Activated CD4-positive, alpha-beta T cell treated with anti-CD3 and anti-CD28 coated beads, Interleukin-2, amount 10 ng/mL, durations not matched to agents 7 days and 5 days (primary cell): ENCODE measurements around the gene CRIP3. TPM values are rescaled to one million over a fixed set of nuclear protein-coding genes. Genes with fewer than 3 reads are reported as not detected.
"Not testable (repeated sequence)": the region's sequence is repeated elsewhere in the genome, so short reads cannot be mapped to it uniquely, and the experiment has no call there.

Source experiments
- CTCF ChIA-PET: fragments of 350-600 bp; sonication (Branson Sonifier 250); formaldehyde crosslinking; loops from one replicate; lab custom pipeline; 2021; ENCODE audit warnings: antibody characterized with exemption; lab: Charles Lee
- POLR2A ChIA-PET: fragments of 350-600 bp; sonication (Branson Sonifier 250); formaldehyde crosslinking; loops from one replicate; lab custom pipeline; 2021; ENCODE audit warnings: antibody characterized with exemption; lab: Charles Lee
- DNase-seq: peaks from one replicate; pipeline ENCODE4 v3.0.0-alpha.2; 2020
- H3K27ac Mint-ChIP-seq: one replicate; pipeline ENCODE4 v1.8.0; 2021; ENCODE audit warnings: mild to moderate bottlenecking, moderate library complexity, mixed read lengths
- H3K27me3 Mint-ChIP-seq: one replicate; pipeline ENCODE4 v1.8.0; 2021; ENCODE audit warnings: mixed read lengths
- H3K36me3 Mint-ChIP-seq: one replicate; pipeline ENCODE4 v1.8.0; 2021; ENCODE audit warnings: low read depth, mixed read lengths
- H3K4me1 Mint-ChIP-seq: one replicate; pipeline ENCODE4 v1.8.0; 2021; ENCODE audit warnings: mixed read lengths
- H3K4me3 Mint-ChIP-seq: one replicate; pipeline ENCODE4 v1.8.0; 2021; ENCODE audit warnings: mild to moderate bottlenecking, moderate library complexity, mixed read lengths
- H3K9me3 Mint-ChIP-seq: one replicate; pipeline ENCODE4 v1.8.0; 2021; ENCODE audit warnings: mixed read lengths
- total RNA-seq, 2 experiments: library from RNA; stranded (reverse); gene quantifications; one replicate each; pipeline ENCODE4 v1.2.3, GENCODE V29; 2021

The CRIP3 gene
- total RNA-seq: under 1 TPM in 1 of 2 experiments, not detected in 1; 0.67 TPM

- DNase-seq: peak; percentile 53
- peaks cover 10% of the 10 kb centered on the region for H3K4me1 Mint-ChIP-seq
- H3K9me3 Mint-ChIP-seq: no peaks in the 10 kb centered on the region
- peak within 1 kb of the TSS; percentile 69 for H3K4me3 Mint-ChIP-seq
- no peak within 1 kb of the TSS for H3K27ac Mint-ChIP-seq
- ChIA-PET CTCF (interaction anchor here (0.5 to 3.3 kb wide), 17 partner anchors 9 to 1121 kb away, joined by 3 to 16 read pairs (median 4); partner anchors contain the start of gene SLC22A7), POLR2A (interaction anchor here (0.6 to 0.8 kb wide), 2 partner anchors 89 to 149 kb away, joined by 4 to 7 read pairs; no protein-coding TSS in a partner anchor)
- H3K36me3 Mint-ChIP-seq: no peaks in the 10 kb centered on the region
- peaks cover 7% of the 10 kb centered on the region for H3K27me3 Mint-ChIP-seq
These were observed at the start of gene CRIP3 for GRCh38 chr6:43308101-43308989. TSS of gene CRIP3 (minus strand) at chr6:43308826. CDS start at chr6:43308792, 34 bp downstream.

- no peak for DNase-seq
- no peaks in the 10 kb centered on the region for H3K27me3 Mint-ChIP-seq
- H3K36me3 Mint-ChIP-seq: peaks cover 45% of the 10 kb centered on the region
- POLR2A ChIA-PET: no interaction called here
- no peak overlapping the region for H3K27ac Mint-ChIP-seq
- CTCF ChIA-PET: interaction anchor here (0.9 to 2.1 kb wide), 4 partner anchors 9 to 28 kb away, joined by 3 to 6 read pairs (median 4); no protein-coding TSS in a partner anchor
- H3K9me3 Mint-ChIP-seq: no peaks in the 10 kb centered on the region
- H3K4me1 Mint-ChIP-seq: no peaks in the 10 kb centered on the region
- H3K4me3 Mint-ChIP-seq: no peak overlapping the region
These were observed 47.4 kb upstream of the CRIP3 start for GRCh38 chr6:43355862-43356590.

- DNase-seq, H3K4me3 Mint-ChIP-seq, H3K4me1 Mint-ChIP-seq, H3K27ac Mint-ChIP-seq, POLR2A ChIA-PET, H3K9me3 Mint-ChIP-seq, H3K27me3 Mint-ChIP-seq: not testable (repeated sequence)
- CTCF ChIA-PET: interaction anchor here (0.6 kb wide), 1 partner anchor 16 kb away, joined by 5 read pairs; no protein-coding TSS in a partner anchor
- H3K36me3 Mint-ChIP-seq: peaks cover 32% of the 10 kb centered on the region
These were observed 43.3 kb upstream of the CRIP3 start for GRCh38 chr6:43351951-43352350.

- H3K4me3 Mint-ChIP-seq: no peak overlapping the region
These were observed 38.8 kb upstream of the CRIP3 start for GRCh38 chr6:43347444-43347843.

GRCh38 chr6:43347021-43347420 is 38.4 kb upstream of the CRIP3 start:
- H3K36me3 Mint-ChIP-seq: peaks cover 21% of the 10 kb centered on the region
- ChIA-PET POLR2A (no interaction called here), CTCF (no interaction called here)
- H3K4me3 Mint-ChIP-seq: no peak overlapping the region
- no peaks in the 10 kb centered on the region for H3K9me3 Mint-ChIP-seq
- H3K4me1 Mint-ChIP-seq: no peaks in the 10 kb centered on the region
- no peak overlapping the region for H3K27ac Mint-ChIP-seq
- H3K27me3 Mint-ChIP-seq: no peaks in the 10 kb centered on the region
- DNase-seq: no peak

More at GRCh38 chr6:43347444-43347843, 38.8 kb upstream of the CRIP3 start:
- Mint-ChIP-seq H3K9me3 (no peaks in the 10 kb centered on the region), H3K4me1 (no peaks in the 10 kb centered on the region), H3K36me3 (peaks cover 20% of the 10 kb centered on the region), H3K27ac (no peak overlapping the region), H3K27me3 (no peaks in the 10 kb centered on the region)
- CTCF ChIA-PET: no interaction called here
- DNase-seq: no peak
- POLR2A ChIA-PET: no interaction called here

- POLR2A ChIA-PET: interaction anchor here (0.6 kb wide), 1 partner anchor 17 kb away, joined by 5 read pairs; no protein-coding TSS in a partner anchor
- H3K27me3 Mint-ChIP-seq, DNase-seq, CTCF ChIA-PET, H3K9me3 Mint-ChIP-seq, H3K4me3 Mint-ChIP-seq, H3K4me1 Mint-ChIP-seq, H3K27ac Mint-ChIP-seq: not testable (repeated sequence)
- peaks cover 22% of the 10 kb centered on the region for H3K36me3 Mint-ChIP-seq
These were observed 37.6 kb upstream of the CRIP3 start for GRCh38 chr6:43346243-43346642.

DNA sequence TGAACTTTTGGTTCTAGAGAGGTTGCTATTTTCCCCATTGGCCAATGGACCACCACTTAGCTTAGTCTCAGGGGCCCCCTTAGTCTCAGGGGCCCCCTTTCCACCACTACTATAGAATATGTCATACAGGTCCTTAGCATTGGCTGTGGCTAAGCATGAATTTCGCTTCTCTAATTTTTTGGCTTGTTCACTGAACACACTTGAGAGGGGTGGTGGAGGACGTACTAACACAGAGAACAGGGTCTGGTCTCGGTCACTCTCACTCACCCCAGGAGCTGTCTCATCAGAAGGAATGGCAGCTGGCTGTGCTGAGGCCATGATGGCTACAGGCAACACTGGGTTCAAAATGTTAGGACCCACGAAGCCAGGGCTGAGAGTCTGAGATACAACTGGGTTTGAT is 30.5 kb upstream of the CRIP3 start:
- CTCF ChIA-PET: interaction anchor here (0.6 to 1.4 kb wide), 4 partner anchors 11 to 112 kb away, joined by 3 read pairs; no protein-coding TSS in a partner anchor
- Mint-ChIP-seq H3K27ac (no peak overlapping the region), H3K4me3 (no peak overlapping the region), H3K4me1 (peaks cover 5% of the 10 kb centered on the region), H3K36me3 (peaks cover 34% of the 10 kb centered on the region), H3K27me3 (no peaks in the 10 kb centered on the region), H3K9me3 (no peaks in the 10 kb centered on the region)
- POLR2A ChIA-PET: interaction anchor here (0.7 kb wide), 1 partner anchor 163 kb away, joined by 5 read pairs; no protein-coding TSS in a partner anchor
- DNase-seq: no peak

DNA sequence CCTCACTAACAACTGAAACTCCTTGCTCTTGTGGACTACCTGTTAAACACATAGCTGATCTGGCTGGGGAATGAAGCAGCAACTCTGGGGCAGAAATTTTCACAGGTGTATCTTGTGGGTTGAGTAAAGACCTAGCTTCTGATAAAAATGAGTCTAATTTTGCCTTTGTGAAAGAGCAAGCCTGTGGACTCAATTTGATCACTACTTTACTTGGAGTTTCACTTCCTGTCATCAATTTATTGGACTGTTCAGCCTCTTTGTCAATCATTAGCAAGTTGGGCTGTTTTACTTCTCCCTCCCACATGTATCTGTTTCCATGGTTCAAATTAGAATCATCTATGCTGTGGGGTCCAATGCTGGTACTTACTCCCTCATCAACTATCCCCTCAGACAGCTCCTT is 29.6 kb upstream of the CRIP3 start:
- no peaks in the 10 kb centered on the region for H3K27me3 Mint-ChIP-seq
- ChIA-PET POLR2A (no interaction called here), CTCF (interaction anchor here (1.0 to 1.4 kb wide), 2 partner anchors 10 to 24 kb away, joined by 3 read pairs; no protein-coding TSS in a partner anchor)
- no peak overlapping the region for H3K4me3 Mint-ChIP-seq
- peaks cover 5% of the 10 kb centered on the region for H3K4me1 Mint-ChIP-seq
- peaks cover 34% of the 10 kb centered on the region for H3K36me3 Mint-ChIP-seq
- no peak for DNase-seq
- peak overlapping the region; percentile 28 for H3K27ac Mint-ChIP-seq
- no peaks in the 10 kb centered on the region for H3K9me3 Mint-ChIP-seq

DNA sequence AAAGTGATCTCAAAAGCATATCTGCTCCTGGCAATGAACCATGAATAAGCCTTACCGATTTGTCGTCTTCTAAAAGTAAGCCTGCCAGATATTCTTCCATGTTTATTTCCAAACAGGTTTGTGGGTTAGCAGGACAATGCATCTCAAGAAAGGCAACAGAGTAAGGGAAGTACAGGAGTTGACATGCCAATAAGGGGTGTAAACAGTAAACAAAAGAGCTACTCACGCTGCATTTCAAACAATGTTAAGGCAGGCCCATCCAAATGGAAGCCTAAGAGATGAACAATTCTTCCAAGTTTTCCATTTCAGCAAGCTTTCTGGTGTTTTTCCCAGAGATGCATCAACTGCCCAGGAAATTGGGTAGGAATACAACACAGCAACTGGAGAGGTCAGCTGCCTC is 27.8 kb upstream of the CRIP3 start:
- CTCF ChIA-PET: interaction anchor here (1.1 to 1.5 kb wide), 3 partner anchors 19 to 57 kb away, joined by 4 to 5 read pairs (median 4); partner anchors contain the start of gene CRIP3
- no peak for DNase-seq
- Mint-ChIP-seq H3K9me3 (no peaks in the 10 kb centered on the region), H3K4me1 (peaks cover 12% of the 10 kb centered on the region), H3K36me3 (peaks cover 22% of the 10 kb centered on the region), H3K4me3 (no peak overlapping the region), H3K27me3 (no peaks in the 10 kb centered on the region), H3K27ac (no peak overlapping the region)
- POLR2A ChIA-PET: no interaction called here

DNA sequence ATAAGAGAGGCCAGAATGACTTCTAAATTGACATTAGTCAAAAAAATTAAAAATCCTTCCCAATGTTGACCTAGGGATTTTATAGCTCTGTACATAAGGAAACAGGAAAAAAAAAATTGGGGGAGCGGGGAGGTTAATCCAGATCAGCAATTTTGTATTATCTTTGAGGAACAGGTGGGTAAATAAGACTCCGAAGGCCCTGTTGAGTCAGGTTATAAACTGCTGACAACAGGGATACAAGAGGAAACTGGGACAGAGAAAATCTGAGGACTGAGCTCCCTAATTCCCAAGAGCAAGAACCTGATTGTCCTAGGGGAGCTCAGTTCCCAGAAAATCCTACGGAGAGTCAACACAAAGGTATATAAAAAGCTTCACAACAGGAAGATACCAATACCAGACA is 26.8 kb upstream of the CRIP3 start:
- H3K36me3 Mint-ChIP-seq: peaks cover 13% of the 10 kb centered on the region

DNA sequence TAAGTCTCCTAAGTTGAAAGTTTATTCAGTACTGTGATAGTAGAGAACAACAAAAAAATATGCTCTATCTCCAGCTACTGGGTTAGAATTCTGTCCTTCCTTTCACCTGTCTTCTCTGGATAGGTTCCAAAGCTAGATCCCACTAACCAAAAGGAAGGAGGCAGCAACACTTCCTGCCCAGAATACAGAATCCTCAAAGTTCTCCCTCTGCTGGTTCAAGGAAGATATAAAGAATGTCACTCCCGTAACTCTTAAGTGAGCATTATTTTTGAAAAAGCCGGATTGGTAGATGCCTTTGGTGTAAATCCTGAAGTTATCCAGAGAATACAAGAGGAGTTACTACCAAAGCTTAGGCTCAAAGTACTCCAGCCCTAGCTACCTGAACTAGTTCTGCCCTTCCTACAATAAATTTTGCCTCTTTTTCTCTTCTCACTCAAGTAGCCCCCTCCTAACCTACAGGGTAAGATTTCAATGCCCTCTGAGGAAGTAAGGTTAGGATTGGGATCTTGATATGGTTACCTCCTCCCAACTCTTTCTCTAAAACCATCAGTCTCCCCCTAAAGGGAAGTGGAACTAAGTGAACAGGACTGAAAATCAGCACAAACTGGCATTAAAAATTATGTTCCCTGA is 26.0 kb upstream of the CRIP3 start:
- peaks cover 16% of the 10 kb centered on the region for H3K4me1 Mint-ChIP-seq
- no peaks in the 10 kb centered on the region for H3K27me3 Mint-ChIP-seq
- no peak overlapping the region for H3K27ac Mint-ChIP-seq
- peaks cover 4% of the 10 kb centered on the region for H3K36me3 Mint-ChIP-seq
- no peaks in the 10 kb centered on the region for H3K9me3 Mint-ChIP-seq
- POLR2A ChIA-PET: no interaction called here
- CTCF ChIA-PET: no interaction called here
- H3K4me3 Mint-ChIP-seq: no peak overlapping the region
- no peak for DNase-seq

More for the DNA sequence above, 26.8 kb upstream of the CRIP3 start:
- no peak for DNase-seq
- no peaks in the 10 kb centered on the region for H3K27me3 Mint-ChIP-seq
- ChIA-PET CTCF (interaction anchor here (0.6 to 1.0 kb wide), 2 partner anchors 16 to 21 kb away, joined by 4 to 5 read pairs; no protein-coding TSS in a partner anchor), POLR2A (no interaction called here)
- no peak overlapping the region for H3K27ac Mint-ChIP-seq
- no peak overlapping the region for H3K4me3 Mint-ChIP-seq
- peaks cover 16% of the 10 kb centered on the region for H3K4me1 Mint-ChIP-seq
- H3K9me3 Mint-ChIP-seq: no peaks in the 10 kb centered on the region

DNA sequence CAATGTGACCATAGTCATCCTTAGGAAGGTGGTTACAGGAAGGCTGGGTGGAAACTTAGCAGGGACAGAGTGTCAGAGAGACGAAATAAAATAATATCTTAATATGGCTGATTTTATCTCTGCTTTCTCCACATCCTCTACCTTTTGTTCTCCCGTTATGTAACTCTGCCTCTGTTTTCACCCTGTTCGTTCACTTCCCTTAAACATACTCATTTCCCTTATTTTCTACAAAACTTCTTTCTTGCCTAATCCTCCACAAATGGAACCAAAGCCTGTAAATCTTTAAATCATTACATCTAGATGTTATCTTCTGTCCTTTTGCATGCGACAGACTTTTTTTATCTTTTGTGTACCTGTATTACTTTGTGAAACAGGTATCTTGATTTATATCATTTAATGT is 23.3 kb upstream of the CRIP3 start:
- ChIA-PET CTCF (no interaction called here), POLR2A (no interaction called here)
- Mint-ChIP-seq H3K27ac (no peak overlapping the region), H3K9me3 (no peaks in the 10 kb centered on the region), H3K36me3 (no peaks in the 10 kb centered on the region), H3K4me1 (peaks cover 13% of the 10 kb centered on the region), H3K4me3 (no peak overlapping the region), H3K27me3 (no peaks in the 10 kb centered on the region)
- no peak for DNase-seq
